Measurements from ENCODE around the gene MIX23. TPM values are rescaled to one million over a fixed set of nuclear protein-coding genes. Genes with fewer than 3 reads are reported as not detected.

Gene MIX23
- total RNA-seq, 4 donors from 2014 or later: 11.8 to 30.6 (median 24.2) TPM

- no peak for DNase-seq
- intact Hi-C loops (cut with DNase I): no loop called here
- peak overlapping the region in 2 of 4 donors; percentile 76 to 81 for H3K27ac ChIP-seq
- no peaks in the 10 kb centered on the region for H3K27me3 ChIP-seq
- no peak overlapping the region for H3K4me3 ChIP-seq
- peaks cover 0 to 11% (median 0%) of the 10 kb centered on the region in 3 donors for H3K36me3 ChIP-seq
- WGBS, 2 donors: 52 to 74% methylated on average over 4 of the region's 4 CpGs
- H3K9me3 ChIP-seq: no peaks in the 10 kb centered on the region
- H3K4me1 ChIP-seq: peaks cover 0 to 87% (median 11%) of the 10 kb centered on the region in 3 donors
- no peak for TF ChIP-seq POLR2A (IDR thresholded peaks at IDR 0.05)
- TF ChIP-seq, protein P1, sequence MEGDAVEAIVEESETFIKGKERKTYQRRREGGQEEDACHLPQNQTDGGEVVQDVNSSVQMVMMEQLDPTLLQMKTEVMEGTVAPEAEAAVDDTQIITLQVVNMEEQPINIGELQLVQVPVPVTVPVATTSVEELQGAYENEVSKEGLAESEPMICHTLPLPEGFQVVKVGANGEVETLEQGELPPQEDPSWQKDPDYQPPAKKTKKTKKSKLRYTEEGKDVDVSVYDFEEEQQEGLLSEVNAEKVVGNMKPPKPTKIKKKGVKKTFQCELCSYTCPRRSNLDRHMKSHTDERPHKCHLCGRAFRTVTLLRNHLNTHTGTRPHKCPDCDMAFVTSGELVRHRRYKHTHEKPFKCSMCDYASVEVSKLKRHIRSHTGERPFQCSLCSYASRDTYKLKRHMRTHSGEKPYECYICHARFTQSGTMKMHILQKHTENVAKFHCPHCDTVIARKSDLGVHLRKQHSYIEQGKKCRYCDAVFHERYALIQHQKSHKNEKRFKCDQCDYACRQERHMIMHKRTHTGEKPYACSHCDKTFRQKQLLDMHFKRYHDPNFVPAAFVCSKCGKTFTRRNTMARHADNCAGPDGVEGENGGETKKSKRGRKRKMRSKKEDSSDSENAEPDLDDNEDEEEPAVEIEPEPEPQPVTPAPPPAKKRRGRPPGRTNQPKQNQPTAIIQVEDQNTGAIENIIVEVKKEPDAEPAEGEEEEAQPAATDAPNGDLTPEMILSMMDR (IDR thresholded peaks at IDR 0.05): no peak
These were observed 27.4 kb downstream of the MIX23 start for GRCh38 chr3:122355612-122356011.

DNA sequence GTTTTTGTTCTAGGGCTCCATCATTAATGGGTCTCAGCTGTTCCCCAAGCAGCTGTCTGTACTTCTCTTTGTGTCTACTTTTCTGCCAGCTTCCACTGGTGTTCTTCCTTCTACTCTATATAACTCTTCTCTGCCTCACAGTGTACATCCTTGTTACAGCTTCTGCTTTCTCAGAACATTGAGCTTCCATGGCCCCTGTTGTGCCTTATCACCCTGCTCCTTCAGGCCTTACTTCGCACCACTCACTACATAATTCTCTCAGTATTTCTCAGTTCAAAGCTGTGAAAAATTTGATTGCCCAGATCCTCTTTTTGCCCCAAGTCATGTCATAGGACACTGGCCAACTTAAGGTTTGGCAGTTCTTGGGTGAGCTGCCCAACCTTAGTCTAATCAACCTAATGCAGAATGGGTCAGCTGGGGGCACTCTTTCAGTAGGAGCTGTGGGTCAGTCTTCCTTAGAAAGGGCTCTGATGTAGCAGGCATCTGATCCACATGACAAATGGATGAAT, 29.1 kb downstream of the MIX23 start:
- H3K36me3 ChIP-seq: peaks cover 0 to 8% (median 0%) of the 10 kb centered on the region in 3 donors
- TF ChIP-seq, protein P1 (IDR thresholded peaks at IDR 0.05): no peak
- no peak for TF ChIP-seq POLR2A (IDR thresholded peaks at IDR 0.05)
- WGBS, 2 donors: 75 to 96% methylated on average over 1 of the region's 1 CpG

DNA sequence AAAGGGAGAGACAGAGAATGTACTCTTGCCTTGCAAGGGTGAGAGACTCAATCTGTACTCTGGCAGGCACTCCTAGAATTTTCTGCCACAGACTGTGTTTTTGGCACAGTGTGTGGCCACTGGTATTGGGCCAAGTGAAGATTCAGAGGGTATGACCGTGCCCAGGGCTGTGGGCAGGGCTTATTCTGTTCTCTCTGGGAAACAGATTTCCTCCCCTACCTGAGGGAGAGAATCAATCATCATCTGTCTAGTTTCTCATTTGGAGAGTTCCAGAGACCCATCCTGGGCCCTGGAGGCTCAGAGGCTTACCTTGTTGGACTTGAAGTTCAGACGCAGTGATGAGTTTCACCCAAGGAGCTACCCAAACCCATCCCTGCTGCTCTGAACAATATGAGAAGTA, 29.8 kb downstream of the MIX23 start:
- Histone ChIP-seq H3K9me3 (no peaks in the 10 kb centered on the region), H3K4me3 (no peak overlapping the region), H3K4me1 (peaks cover 0 to 82% (median 11%) of the 10 kb centered on the region in 3 donors), H3K36me3 (peaks cover 0 to under 1% (median 0%) of the 10 kb centered on the region in 3 donors), H3K27me3 (no peaks in the 10 kb centered on the region), H3K27ac (peak overlapping the region in 3 of 4 donors; percentile 57 to 81 (median 76))
- no peak for DNase-seq
- intact Hi-C loops (cut with DNase I): no loop called here
- WGBS, 2 donors: 31 to 44% methylated on average over 2 of the region's 2 CpGs
- TF ChIP-seq POLR2A (IDR thresholded peaks at IDR 0.05): no peak

More for the DNA sequence above, 29.1 kb downstream of the MIX23 start:
- Histone ChIP-seq H3K4me1 (peaks cover 0 to 89% (median 11%) of the 10 kb centered on the region in 3 donors), H3K27me3 (no peaks in the 10 kb centered on the region), H3K4me3 (no peak overlapping the region), H3K27ac (peak overlapping the region; percentile 31 to 81 (median 66)), H3K9me3 (no peaks in the 10 kb centered on the region)
- intact Hi-C loops (cut with DNase I): no loop called here
- DNase-seq: no peak

DNA sequence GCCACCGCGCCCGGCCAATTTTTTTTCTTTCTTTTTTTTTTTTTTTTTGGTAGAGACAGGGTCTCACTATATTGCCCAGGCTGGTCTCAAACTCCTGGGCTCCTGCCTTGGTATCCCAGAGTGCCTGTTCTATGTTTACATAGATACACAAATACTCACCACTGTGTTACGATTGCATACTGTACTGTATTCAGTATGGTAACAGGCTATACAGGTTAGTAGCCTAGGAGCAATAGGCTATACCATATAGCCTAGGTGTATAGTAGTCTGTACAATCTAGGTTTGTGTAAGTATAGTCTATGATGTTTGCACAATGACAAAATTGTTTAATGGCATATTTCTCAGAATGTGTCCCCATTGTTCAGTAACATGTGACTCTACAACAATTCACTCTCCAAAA, 31.4 kb downstream of the MIX23 start:
- Histone ChIP-seq H3K27ac (peak overlapping the region in 2 of 4 donors; percentile 76 to 81), H3K4me1 (peaks cover 0 to 66% (median 9%) of the 10 kb centered on the region in 3 donors), H3K36me3 (no peaks in the 10 kb centered on the region), H3K27me3 (no peaks in the 10 kb centered on the region), H3K4me3 (no peak overlapping the region), H3K9me3 (no peaks in the 10 kb centered on the region)
- no peak for TF ChIP-seq POLR2A (IDR thresholded peaks at IDR 0.05)
- TF ChIP-seq, protein P1 (IDR thresholded peaks at IDR 0.05): no peak
- no peak for DNase-seq
- intact Hi-C loops (cut with DNase I): no loop called here
- 86 to 97% methylated on average over 4 of the region's 4 CpGs for WGBS, 2 donors

GRCh38 chr3:122350814-122351418, 32.1 kb downstream of the MIX23 start:
- peaks cover 0 to 59% (median 5%) of the 10 kb centered on the region in 3 donors for H3K4me1 ChIP-seq
- no peak for DNase-seq
- TF ChIP-seq, protein P1 (IDR thresholded peaks at IDR 0.05): no peak
- no peak for TF ChIP-seq POLR2A (IDR thresholded peaks at IDR 0.05)
- intact Hi-C loops (cut with DNase I): no loop called here
- H3K36me3 ChIP-seq: no peaks in the 10 kb centered on the region
- peak overlapping the region in 3 of 4 donors; percentile 33 to 76 (median 58) for H3K27ac ChIP-seq
- H3K4me3 ChIP-seq: no peak overlapping the region
- H3K9me3 ChIP-seq: no peaks in the 10 kb centered on the region
- 68 to 74% methylated on average over 3 to 5 of the region's 5 CpGs for WGBS, 2 donors
- no peaks in the 10 kb centered on the region for H3K27me3 ChIP-seq
